Left renal pelvis (tissue), 4 donors: ENCODE results near the gene LRRTM3. TPM values are rescaled to one million over a fixed set of nuclear protein-coding genes. Genes with fewer than 3 reads are reported as not detected.

ENCODE experiments used
- DNase-seq, 4 donors: peaks; one replicate each; pipeline ENCODE4 v3.0.0-alpha.2; 2013; ENCODE audit warnings: low read depth in 4 of 4, low spot score in 3 of 4
- polyA plus RNA-seq, 4 donors: library from polyadenylated mRNA; unstranded; fragments of 120-200 nt; gene quantifications; one replicate each; pipeline ENCODE4 v1.2.1, GENCODE V29; 2013; ENCODE audit not compliant: insufficient read length in 4 of 4

LRRTM3 gene
- polyA plus RNA-seq, 4 donors = 0.55 to 6.7 (median 4.8) TPM

DNA sequence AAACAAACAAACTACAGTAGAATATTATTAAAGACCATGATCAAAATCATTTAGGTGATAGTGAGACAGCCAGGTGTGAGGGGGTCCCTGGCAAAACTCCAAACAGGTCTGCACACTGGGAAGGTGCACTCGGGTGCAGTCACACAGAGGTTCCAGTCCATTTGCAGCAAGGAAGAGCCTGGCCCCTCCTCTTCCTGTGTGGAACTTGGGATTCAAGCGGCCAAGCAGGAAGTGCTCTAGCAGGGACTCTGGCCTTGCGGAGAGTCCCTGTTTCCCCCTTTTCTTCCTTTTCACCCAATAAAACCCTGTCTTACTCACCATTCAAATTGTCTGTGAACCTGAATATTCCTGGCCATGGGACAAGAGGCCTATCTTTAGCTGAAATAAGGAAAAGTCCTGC, 181.8 kb downstream of the LRRTM3 start:
- no peak for DNase-seq

GRCh38 chr10:67110286-67110685, 184.4 kb downstream of the LRRTM3 start:
- no peak for DNase-seq

GRCh38 chr10:67112765-67113164, 186.9 kb downstream of the LRRTM3 start:
- no peak for DNase-seq

DNA sequence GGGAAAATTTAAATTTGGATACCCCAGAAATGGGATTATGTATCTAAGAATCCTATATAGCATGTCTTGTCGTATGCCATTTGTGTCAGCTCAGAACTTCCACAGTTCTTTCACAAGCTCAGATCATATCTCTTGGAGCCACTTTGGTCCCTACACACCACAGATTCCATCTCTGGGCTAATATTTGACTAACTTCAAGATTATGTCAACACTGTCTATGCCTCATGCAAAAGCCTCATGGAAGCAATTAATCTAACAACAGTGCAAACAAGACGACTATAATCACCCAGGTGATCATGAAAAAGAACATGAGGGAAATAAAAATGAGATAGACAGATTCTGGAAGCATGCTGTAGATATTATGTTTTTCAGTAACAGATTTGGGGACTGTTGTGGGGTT, 189.1 kb downstream of the LRRTM3 start:
- no peak for DNase-seq

DNA sequence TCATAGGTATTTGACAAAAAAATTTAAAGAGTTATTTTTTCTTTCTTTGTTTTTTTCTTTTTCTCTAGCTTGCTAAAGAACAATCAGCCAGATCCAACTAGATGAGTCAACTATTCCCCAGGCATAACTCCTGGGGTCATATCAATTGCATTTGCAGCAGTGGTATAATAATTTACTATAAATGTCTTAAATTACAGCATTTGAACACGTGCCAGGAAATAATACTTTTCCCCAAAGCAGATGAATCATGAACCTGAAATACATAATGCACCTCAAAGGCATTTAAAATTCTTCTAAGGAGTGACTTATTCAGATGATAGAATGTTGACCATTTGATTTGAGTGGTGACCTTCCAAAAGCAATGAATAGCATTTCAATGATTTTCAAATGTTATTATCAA, 190.1 kb downstream of the LRRTM3 start:
- DNase-seq = no peak

DNA sequence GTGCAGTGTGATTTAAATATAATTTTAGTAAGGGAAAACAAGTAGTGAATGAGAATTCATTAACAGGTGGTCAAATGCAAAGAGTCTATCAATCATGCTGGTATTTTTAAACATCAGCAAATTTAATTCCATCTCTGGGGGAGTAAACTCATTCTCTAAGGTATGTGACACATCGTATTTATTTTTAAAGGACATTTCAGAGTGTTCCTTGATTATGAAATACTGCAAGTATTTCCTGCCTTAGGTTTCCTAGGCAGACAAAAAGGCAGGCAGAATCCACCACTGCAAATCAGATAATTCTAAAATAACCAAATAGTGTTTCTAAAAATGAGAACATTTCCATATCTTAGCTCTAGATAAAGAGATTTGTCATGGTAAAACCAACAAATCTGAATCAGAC, 193.8 kb downstream of the LRRTM3 start:
- DNase-seq = no peak

DNA sequence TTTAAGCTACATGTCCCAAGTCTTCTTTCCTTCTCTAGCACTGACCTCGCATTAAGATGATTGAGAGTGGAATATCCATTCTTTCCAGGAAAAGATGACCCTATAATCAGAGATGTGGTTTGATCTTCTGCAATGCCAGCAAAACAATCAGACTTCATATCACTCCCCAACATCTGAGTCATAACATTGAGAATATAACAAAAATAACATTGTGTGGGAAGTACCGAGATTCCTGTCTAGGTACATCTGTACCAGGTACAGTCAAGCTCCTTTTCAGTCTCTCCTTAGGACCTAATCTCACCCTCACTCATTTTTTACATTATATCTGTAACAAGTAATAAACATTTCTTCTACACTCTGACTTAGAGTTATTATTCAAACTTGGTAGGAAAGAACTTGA, 201.6 kb downstream of the LRRTM3 start:
- no peak for DNase-seq

GRCh38 chr10:67140641-67141040, 214.8 kb downstream of the LRRTM3 start:
- DNase-seq = no peak

DNA sequence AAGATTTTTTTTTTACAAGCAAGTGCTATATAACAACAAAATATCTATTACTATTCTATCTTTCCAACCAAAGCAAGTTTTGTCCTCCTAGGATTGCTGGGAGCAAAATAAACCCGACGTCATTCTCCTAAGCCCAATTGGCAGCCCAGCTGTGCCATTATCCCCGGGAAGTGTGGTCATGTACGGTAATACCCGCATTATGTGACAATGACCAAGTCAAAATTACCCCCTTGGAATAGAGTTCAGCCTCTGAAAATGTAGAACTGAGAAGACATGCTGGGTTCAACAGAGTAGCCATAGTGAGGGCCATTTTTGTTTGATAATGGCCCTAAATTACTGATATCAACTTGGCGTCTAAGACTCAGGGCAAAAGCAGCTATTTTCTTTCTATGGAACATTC, 215.5 kb downstream of the LRRTM3 start:
- no peak for DNase-seq

GRCh38 chr10:67144530-67144929, 218.7 kb downstream of the LRRTM3 start:
- DNase-seq = no peak
